Fibroblast of lung (primary cell): ENCODE results near the gene MYEOV. TPM values are rescaled to one million over a fixed set of nuclear protein-coding genes. Genes with fewer than 3 reads are reported as not detected.

Experiments
- DNase-seq, 2 donors: peaks; one replicate each; pipeline versions ENCODE4 v3.0.0 to v3.0.0-alpha.2; 2010; ENCODE audit warnings: low read depth in 2 of 2
- H2AFZ ChIP-seq: 2 replicates; pipeline ENCODE4 v1.5.1; 2012; ENCODE audit warnings: low read length, control low read depth, inconsistent platforms
- H3K27ac ChIP-seq: 2 replicates; pipeline ENCODE4 v1.5.1; 2011; ENCODE audit warnings: low read length, control low read depth; ENCODE audit not compliant: insufficient read depth
- H3K27me3 ChIP-seq: 2 replicates; pipeline ENCODE4 v1.5.1; 2011; ENCODE audit warnings: mild to moderate bottlenecking, low read length; ENCODE audit not compliant: control insufficient read depth, insufficient read depth
- H3K36me3 ChIP-seq: 2 replicates; pipeline ENCODE4 v1.5.1; 2011; ENCODE audit warnings: low read length; ENCODE audit not compliant: control insufficient read depth, insufficient read depth
- H3K4me1 ChIP-seq: 2 replicates; pipeline ENCODE4 v1.5.1; 2011; ENCODE audit warnings: low read length; ENCODE audit not compliant: control insufficient read depth, insufficient read depth; ENCODE audit errors: extremely low read depth
- H3K4me2 ChIP-seq: 2 replicates; pipeline ENCODE4 v1.5.1; 2011; ENCODE audit warnings: low read length, control low read depth; ENCODE audit not compliant: insufficient read depth; ENCODE audit errors: extremely low read depth
- H3K4me3 ChIP-seq, 4 experiments: fragments of 200-600 bp in 1 of 4; sonication (generic) in 1 of 4; replicated peaks in 1 of 4; 2 replicates each; pipeline ENCODE4 v1.5.1; 2011 to 2016; ENCODE audit warnings: low read length in 4 of 4, low read depth in 3 of 4, mild to moderate bottlenecking in 3 of 4, control low read depth in 2 of 4, inconsistent platforms in 1 of 4, mixed read lengths in 1 of 4; ENCODE audit not compliant: insufficient read depth in 1 of 4; ENCODE audit errors: control extremely low read depth in 1 of 4
- H3K79me2 ChIP-seq: 2 replicates; pipeline ENCODE4 v1.5.1; 2012; ENCODE audit warnings: mild to moderate bottlenecking, low read length, inconsistent platforms; ENCODE audit not compliant: control insufficient read depth, insufficient read depth
- H3K9ac ChIP-seq: 2 replicates; pipeline ENCODE4 v1.5.1; 2011; ENCODE audit warnings: mild to moderate bottlenecking, low read length, control low read depth; ENCODE audit not compliant: insufficient read depth
- H3K9me3 ChIP-seq: 2 replicates; pipeline ENCODE4 v1.5.1; 2012; ENCODE audit warnings: low read depth, low read length; ENCODE audit not compliant: control insufficient read depth, insufficient read depth
- H4K20me1 ChIP-seq: 2 replicates; pipeline ENCODE4 v1.5.1; 2011; ENCODE audit warnings: low read length; ENCODE audit not compliant: control insufficient read depth, insufficient read depth; ENCODE audit errors: extremely low read depth
- EZH2 ChIP-seq: IDR thresholded peaks from 2 replicates; pipeline ENCODE4 v1.5.1; 2012; ENCODE audit warnings: low read length, control low read depth, mild to moderate bottlenecking; ENCODE audit errors: missing control alignments
- polyA plus RNA-seq, 2 donors: library from polyadenylated mRNA; depleted of rRNA in 1 of 2; stranded (reverse) in 1 of 2; unstranded in 1 of 2; fragments of >200 nt; gene quantifications; 2 replicates each; pipeline ENCODE4 v1.2.1, GENCODE V29; 2011 to 2012; ENCODE audit warnings: missing spikeins in 1 of 2
- total RNA-seq: library from RNA; depleted of rRNA; stranded (reverse); fragments of >200 nt; gene quantifications from 2 replicates; pipeline ENCODE4 v1.2.1, GENCODE V29; 2014
- TF ChIP-seq, protein P1 (sequence below), 2 donors: IDR thresholded peaks in 1 of 2; conservative IDR thresholded peaks in 1 of 2; 1 replicate in 1 of 2; 2 replicates in 1 of 2; pipeline ENCODE4 v1.5.1; 2011 to 2012; ENCODE audit warnings: low read length in 2 of 2, control low read depth in 1 of 2, inconsistent platforms in 1 of 2, low read depth in 1 of 2, mild to moderate bottlenecking in 1 of 2

Gene MYEOV
- total and polyA plus RNA-seq, 2 donors (not counting 1 experiment from before 2014, with no cell fraction given) = 1.2 to 7.3 TPM

- Histone ChIP-seq H3K27ac (no peak overlapping the region), H3K79me2 (no peaks in the 10 kb centered on the region), H4K20me1 (no peaks in the 10 kb centered on the region), H3K4me1 (no peaks in the 10 kb centered on the region), H3K27me3 (peaks cover 3% of the 10 kb centered on the region), H3K9ac (no peak overlapping the region), H2AFZ (no peak overlapping the region), H3K4me2 (no peak overlapping the region), H3K36me3 (no peaks in the 10 kb centered on the region), H3K4me3 (no peak overlapping the region), H3K9me3 (peaks cover 3% of the 10 kb centered on the region)
- no peak for TF ChIP-seq EZH2
- TF ChIP-seq, protein P1, sequence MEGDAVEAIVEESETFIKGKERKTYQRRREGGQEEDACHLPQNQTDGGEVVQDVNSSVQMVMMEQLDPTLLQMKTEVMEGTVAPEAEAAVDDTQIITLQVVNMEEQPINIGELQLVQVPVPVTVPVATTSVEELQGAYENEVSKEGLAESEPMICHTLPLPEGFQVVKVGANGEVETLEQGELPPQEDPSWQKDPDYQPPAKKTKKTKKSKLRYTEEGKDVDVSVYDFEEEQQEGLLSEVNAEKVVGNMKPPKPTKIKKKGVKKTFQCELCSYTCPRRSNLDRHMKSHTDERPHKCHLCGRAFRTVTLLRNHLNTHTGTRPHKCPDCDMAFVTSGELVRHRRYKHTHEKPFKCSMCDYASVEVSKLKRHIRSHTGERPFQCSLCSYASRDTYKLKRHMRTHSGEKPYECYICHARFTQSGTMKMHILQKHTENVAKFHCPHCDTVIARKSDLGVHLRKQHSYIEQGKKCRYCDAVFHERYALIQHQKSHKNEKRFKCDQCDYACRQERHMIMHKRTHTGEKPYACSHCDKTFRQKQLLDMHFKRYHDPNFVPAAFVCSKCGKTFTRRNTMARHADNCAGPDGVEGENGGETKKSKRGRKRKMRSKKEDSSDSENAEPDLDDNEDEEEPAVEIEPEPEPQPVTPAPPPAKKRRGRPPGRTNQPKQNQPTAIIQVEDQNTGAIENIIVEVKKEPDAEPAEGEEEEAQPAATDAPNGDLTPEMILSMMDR (conservative IDR thresholded peaks at IDR 0.05 in 1 of 2, IDR thresholded peaks at IDR 0.05 in 1 of 2; ENCODE audit: low read depth in 1 of 2, low read length in 2 of 2) = no peak
- no peak for DNase-seq
Measured at GRCh38 chr11:69257838-69258658, 35.9 kb upstream of the MYEOV start.

DNA sequence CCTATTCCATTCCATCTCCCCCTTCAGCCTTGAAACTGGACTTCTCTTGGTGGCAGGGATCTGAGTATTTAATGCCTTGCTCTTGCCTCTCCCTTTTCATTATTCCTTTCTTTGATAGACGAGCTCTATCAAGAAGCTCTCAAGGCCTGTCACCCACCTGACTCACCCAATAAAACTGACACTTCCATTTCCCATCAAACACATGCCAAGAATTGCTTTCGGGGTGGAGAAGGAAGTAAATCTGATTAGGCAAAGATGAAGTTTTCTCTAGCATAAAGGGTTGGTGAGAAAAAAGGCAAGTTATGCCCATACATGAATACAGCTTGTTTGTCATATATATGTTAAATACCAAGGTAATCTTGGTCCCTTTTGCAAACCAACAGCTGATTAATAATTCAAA is 34.9 kb upstream of the MYEOV start:
- H4K20me1 ChIP-seq = no peaks in the 10 kb centered on the region
- no peak overlapping the region for H3K9ac ChIP-seq
- no peaks in the 10 kb centered on the region for H3K9me3 ChIP-seq
- no peaks in the 10 kb centered on the region for H3K79me2 ChIP-seq
- peaks cover 3% of the 10 kb centered on the region for H3K27me3 ChIP-seq
- no peaks in the 10 kb centered on the region for H3K4me1 ChIP-seq
- DNase-seq = no peak
- no peak overlapping the region for H3K4me3 ChIP-seq
- TF ChIP-seq, protein P1 (conservative IDR thresholded peaks at IDR 0.05 in 1 of 2, IDR thresholded peaks at IDR 0.05 in 1 of 2; ENCODE audit: low read depth in 1 of 2, low read length in 2 of 2) = no peak
- TF ChIP-seq EZH2 = no peak
- no peak overlapping the region for H2AFZ ChIP-seq
- H3K36me3 ChIP-seq = no peaks in the 10 kb centered on the region
- no peak overlapping the region for H3K27ac ChIP-seq
- no peak overlapping the region for H3K4me2 ChIP-seq

- Histone ChIP-seq H3K27me3 (peaks cover 3% of the 10 kb centered on the region), H3K9ac (no peak overlapping the region), H3K4me2 (no peak overlapping the region), H2AFZ (no peak overlapping the region), H4K20me1 (no peaks in the 10 kb centered on the region), H3K9me3 (no peaks in the 10 kb centered on the region), H3K27ac (no peak overlapping the region), H3K79me2 (no peaks in the 10 kb centered on the region), H3K4me3 (no peak overlapping the region), H3K36me3 (no peaks in the 10 kb centered on the region), H3K4me1 (no peaks in the 10 kb centered on the region)
- no peak for TF ChIP-seq EZH2
- TF ChIP-seq, protein P1 (conservative IDR thresholded peaks at IDR 0.05 in 1 of 2, IDR thresholded peaks at IDR 0.05 in 1 of 2; ENCODE audit: low read depth in 1 of 2, low read length in 2 of 2) = no peak
- DNase-seq = peak in 1 of 2 donors; percentile 27
Measured at GRCh38 chr11:69260622-69261021, 33.3 kb upstream of the MYEOV start.
